ENCODE results near the gene MADD.

- TF ChIP-seq BCLAF1 (IDR thresholded peaks at IDR 0.05) (no peak), NR2C2 (IDR thresholded peaks at IDR 0.05; ENCODE audit: borderline replicate concordance, control insufficient read depth, insufficient read length, low read depth) (no peak), POLR2A (IDR thresholded peaks at IDR 0.05; ENCODE audit: low read depth, low read length) (no peak), CEBPZ (IDR thresholded peaks at IDR 0.05; ENCODE audit: low read depth, low read length) (no peak), POLR2AphosphoS5 (IDR thresholded peaks at IDR 0.05; ENCODE audit: low read length) (no peak), CREB1 (IDR thresholded peaks at IDR 0.05; ENCODE audit: low read depth) (no peak)
Measured at GRCh38 chr11:47276923-47277322, 7.0 kb downstream of the MADD start.

Measured in GM12878 (cell line).